Fibroblast of the aortic adventitia (primary cell): ENCODE results near the gene NEO1. TPM values are rescaled to one million over a fixed set of nuclear protein-coding genes. Genes with fewer than 3 reads are reported as not detected.
A peak's percentile ranks its signal among the peaks of the same experiment; 100 is the strongest.

Experiments
- DNase-seq: peaks from one replicate; pipeline ENCODE4 v3.0.0-alpha.2; 2010; ENCODE audit warnings: low read depth
- H3K4me3 ChIP-seq: 2 replicates; pipeline ENCODE4 v1.5.1; 2011; ENCODE audit warnings: low read depth, mild to moderate bottlenecking, control low read depth, low read length, moderate library complexity
- CTCF ChIP-seq: IDR thresholded peaks from 2 replicates; pipeline ENCODE4 v1.5.1; 2011; ENCODE audit warnings: mild to moderate bottlenecking, low read length, control low read depth, inconsistent platforms; ENCODE audit not compliant: insufficient read depth
- total RNA-seq: library from RNA; depleted of rRNA; stranded (reverse); fragments of >200 nt; gene quantifications from 2 replicates; pipeline ENCODE4 v1.2.3, GENCODE V29; 2012; ENCODE audit warnings: low replicate concordance

The NEO1 gene
- total RNA-seq, 1 donor, result 26.2 TPM

- peak; percentile 65 for TF ChIP-seq CTCF
- peak; percentile 64 for DNase-seq
- H3K4me3 ChIP-seq, result no peak overlapping the region
Observed at GRCh38 chr15:73305331-73306211, 253.3 kb downstream of the NEO1 start.

- DNase-seq, result no peak
- TF ChIP-seq CTCF, result no peak
- no peak overlapping the region for H3K4me3 ChIP-seq
Observed at GRCh38 chr15:73308305-73308704, 256.0 kb downstream of the NEO1 start.

GRCh38 chr15:73313861-73314260 lies 261.6 kb downstream of the NEO1 start:
- H3K4me3 ChIP-seq, result no peak overlapping the region
- no peak for TF ChIP-seq CTCF
- DNase-seq, result no peak

- no peak overlapping the region for H3K4me3 ChIP-seq
- no peak for DNase-seq
- no peak for TF ChIP-seq CTCF
Observed at GRCh38 chr15:73317651-73318462, 265.6 kb downstream of the NEO1 start.

- no peak for DNase-seq
- TF ChIP-seq CTCF, result no peak
Observed at GRCh38 chr15:73318463-73319351, 266.4 kb downstream of the NEO1 start.

More at GRCh38 chr15:73318463-73319351, 266.4 kb downstream of the NEO1 start:
- H3K4me3 ChIP-seq, result no peak overlapping the region
